HepG2 (cell line): ENCODE data around the gene TMEM132D. TPM values are rescaled to one million over a fixed set of nuclear protein-coding genes. Genes with fewer than 3 reads are reported as not detected.

ENCODE experiments used
- ATAC-seq: fragments of 200-7000 bp; cut with Tn5 transposase; 3 replicates; pipeline ENCODE4 v1.9.1; 2020; ENCODE audit warnings: mild to moderate bottlenecking, moderate library complexity
- BruUV-seq: library from RNA; stranded (reverse); fragments of 400-500 nt; replicated peaks from 2 replicates; lab custom pipeline; 2021; lab: Mats Ljungman, UMichigan
- CTCF ChIA-PET: fragments of 300-600 bp; formaldehyde crosslinking; extraction: SDS; loops from one replicate; lab custom pipeline; 2021; ENCODE audit warnings: low total read pairs, inconsistent platforms, low intra/inter-chr PET ratio; lab: Yijun Ruan, JAX
- POLR2A ChIA-PET: fragments of 350-600 bp; sonication (Branson Sonifier 250); formaldehyde crosslinking; loops from one replicate; lab custom pipeline; 2020; ENCODE audit warnings: antibody characterized with exemption, inconsistent platforms; lab: Yijun Ruan, JAX
- DNase-seq: peaks from one replicate; pipeline ENCODE4 v3.0.0-alpha.2; 2015; ENCODE audit warnings: low spot score
- FAIRE-seq: peaks from 3 replicates; lab custom pipeline; 2011; peaks lifted over from hg19 to GRCh38; lab: Jason Lieb, UNC
- H2AFZ ChIP-seq: one replicate; pipeline ENCODE4 v1.6.1; 2011; ENCODE audit warnings: low read length, inconsistent platforms
- H3K27ac ChIP-seq: fragments of 300-600 bp; 3 replicates; pipeline ENCODE4 v1.8.0; 2011; ENCODE audit warnings: mixed run types, mild to moderate bottlenecking, mixed read lengths, low read length, inconsistent platforms; ENCODE audit not compliant: insufficient read depth; ENCODE audit errors: extremely low read length
- H3K27me3 ChIP-seq, 2 experiments: fragments of 200-600 bp in 1 of 2; 2 replicates in 1 of 2; 3 replicates in 1 of 2; pipeline versions ENCODE4 v1.6.0 to v1.8.0; 2011; ENCODE audit warnings: low read length in 2 of 2, mild to moderate bottlenecking in 2 of 2, moderate library complexity in 2 of 2, inconsistent platforms in 1 of 2; ENCODE audit not compliant: insufficient read depth in 2 of 2, control insufficient read depth in 1 of 2
- H3K36me3 ChIP-seq, 2 experiments: fragments of 200-600 bp in 1 of 2; replicated peaks in 1 of 2; 2 replicates in 1 of 2; 3 replicates in 1 of 2; pipeline versions ENCODE4 v1.5.1 to v1.8.0; 2011; ENCODE audit warnings: low read length in 2 of 2, inconsistent platforms in 1 of 2; ENCODE audit not compliant: insufficient read depth in 2 of 2, control insufficient read depth in 1 of 2
- H3K4me1 ChIP-seq: 2 replicates; pipeline ENCODE4 v1.5.1; 2012; ENCODE audit warnings: low read length, inconsistent platforms; ENCODE audit not compliant: insufficient read depth
- H3K4me2 ChIP-seq: 2 replicates; pipeline ENCODE4 v1.6.0; 2011; ENCODE audit warnings: low read depth, low read length, inconsistent platforms
- H3K4me3 ChIP-seq, 3 experiments: fragments of 200-600 bp in 1 of 3; sonication (generic), shearing (Covaris generic) in 1 of 3; replicated peaks in 1 of 3; 2 replicates each; pipeline ENCODE4 v1.5.1; 2011 to 2016; ENCODE audit warnings: low read length in 3 of 3, inconsistent platforms in 2 of 3, low read depth in 2 of 3, mild to moderate bottlenecking in 2 of 3, control low read depth in 1 of 3, mixed read lengths in 1 of 3; ENCODE audit not compliant: insufficient read depth in 1 of 3
- H3K79me2 ChIP-seq: one replicate; pipeline ENCODE4 v1.6.1; 2011; ENCODE audit warnings: low read length, inconsistent platforms; ENCODE audit not compliant: insufficient read depth
- H3K9ac ChIP-seq: 2 replicates; pipeline ENCODE4 v1.6.0; 2011; ENCODE audit warnings: mild to moderate bottlenecking, low read depth, low read length, inconsistent platforms; ENCODE audit not compliant: insufficient read depth
- H3K9me3 ChIP-seq: 2 replicates; pipeline ENCODE4 v1.5.1; 2012; ENCODE audit warnings: mild to moderate bottlenecking, low read length
- H4K20me1 ChIP-seq: 2 replicates; pipeline ENCODE4 v1.6.0; 2011; ENCODE audit warnings: inconsistent platforms, mild to moderate bottlenecking, low read length, moderate library complexity; ENCODE audit not compliant: insufficient read depth
- BHLHE40 ChIP-seq: IDR thresholded peaks from 2 replicates; pipeline ENCODE4 v1.6.1; 2011; ENCODE audit warnings: low read length, improper control_type of control experiment
- EED ChIP-seq: sonication (generic); formaldehyde crosslinking; IDR thresholded peaks from 2 replicates; pipeline ENCODE4 v1.5.0; 2020; ENCODE audit warnings: mild to moderate bottlenecking, missing genetic modification reagents
- IKZF1 ChIP-seq: fragments of 450-650 bp; IDR thresholded peaks from 2 replicates; pipeline ENCODE4 v1.7.1; 2016
- PRDM15 ChIP-seq: sonication (generic); formaldehyde crosslinking; IDR thresholded peaks from 2 replicates; pipeline ENCODE4 v1.4.0; 2020; ENCODE audit warnings: missing genetic modification reagents
- RARA ChIP-seq: IDR thresholded peaks from 2 replicates; pipeline ENCODE4 v1.6.1; 2016; ENCODE audit warnings: missing genetic modification reagents, missing compliant biosample characterization
- REL ChIP-seq: sonication (generic); formaldehyde crosslinking; conservative IDR thresholded peaks from 2 replicates; pipeline ENCODE4 v1.8.0; 2022; ENCODE audit warnings: mild to moderate bottlenecking, missing genetic modification reagents, moderate library complexity
- SCMH1 ChIP-seq: sonication (generic); formaldehyde crosslinking; IDR thresholded peaks from 2 replicates; pipeline ENCODE4 v1.9.0; 2021; ENCODE audit warnings: missing genetic modification reagents, mild to moderate bottlenecking, borderline replicate concordance
- XRCC5 ChIP-seq: fragments of 200-400 bp; formaldehyde crosslinking; optimal IDR thresholded peaks from 2 replicates; pipeline ENCODE3; 2017; ENCODE audit warnings: mild to moderate bottlenecking, low read length
- ZNF124 ChIP-seq: sonication (generic); formaldehyde crosslinking; IDR thresholded peaks from 2 replicates; pipeline ENCODE4 v1.4.0; 2020; ENCODE audit warnings: missing genetic modification reagents
- ZNF136 ChIP-seq: sonication (generic); formaldehyde crosslinking; IDR thresholded peaks from 2 replicates; pipeline ENCODE4 v1.8.1; 2022; ENCODE audit warnings: low read depth, mild to moderate bottlenecking, moderate library complexity, missing genetic modification reagents
- ZNF253 ChIP-seq: sonication (generic); formaldehyde crosslinking; IDR thresholded peaks from 2 replicates; pipeline ENCODE4 v1.8.0; 2022; ENCODE audit warnings: mild to moderate bottlenecking, missing genetic modification reagents, borderline replicate concordance
- ZNF576 ChIP-seq: sonication (generic); formaldehyde crosslinking; IDR thresholded peaks from 2 replicates; pipeline ENCODE4 v1.4.0; 2020; ENCODE audit warnings: mild to moderate bottlenecking, missing genetic modification reagents
- WGBS: methylation state at CpG from one replicate; pipeline ENCODE4 v1.1.6; 2017; ENCODE audit warnings: low lambda C conversion rate; 5-methylcytosine and 5-hydroxymethylcytosine counted together
- in situ Hi-C: cut with HindIII; loops from 2 replicates; pipeline ENCODE4 v1.10.0; 2017; ENCODE audit warnings: low pct_unique_long_range_greater_than_20kb; ENCODE audit not compliant: extremely low pct_ligation_motif_present
- intact Hi-C: fragments of 100-400 bp; cut with micrococcal nuclease; formaldehyde crosslinking; loops from one replicate; pipeline ENCODE4 v1.10.0; 2022; ENCODE audit not compliant: unreplicated experiment
- polyA plus RNA-seq, 8 experiments: library from polyadenylated mRNA; depleted of rRNA in 3 of 8; stranded (reverse) in 7 of 8; unstranded in 1 of 8; fragments of >200 nt; fragmentation: Illumina TruSeq in 4 of 8; extraction: Trizol in 4 of 8; gene quantifications; 2 replicates each; pipeline versions ENCODE4 v1.2.1 to v1.2.3, GENCODE V29; 2011 to 2016; ENCODE audit warnings: low read depth in 4 of 8, missing spikeins in 1 of 8, mixed read lengths in 1 of 8; ENCODE audit not compliant: insufficient read depth in 1 of 8
- total RNA-seq, 5 experiments: library from RNA; depleted of rRNA; stranded (reverse); fragments of >200 nt; fragmentation: Illumina TruSeq; extraction: Trizol; gene quantifications; 2 replicates each; pipeline ENCODE4 v1.2.3, GENCODE V29; 2016; ENCODE audit warnings: low read depth in 1 of 5
- TF ChIP-seq, protein P1 (sequence below): sonication (generic); formaldehyde crosslinking; IDR thresholded peaks from 2 replicates; pipeline ENCODE4 v1.5.1; 2020; ENCODE audit warnings: missing genetic modification reagents, mild to moderate bottlenecking, borderline replicate concordance
- TF ChIP-seq, protein P2 (sequence below): sonication (generic); formaldehyde crosslinking; IDR thresholded peaks from 2 replicates; pipeline ENCODE4 v1.8.1; 2023; ENCODE audit warnings: mild to moderate bottlenecking, missing genetic modification reagents

Gene TMEM132D
- total and polyA plus RNA-seq, 2 of the 13 experiments (the other 11 are each of a cell fraction or from before 2014, with no cell fraction given) = not detected

DNA sequence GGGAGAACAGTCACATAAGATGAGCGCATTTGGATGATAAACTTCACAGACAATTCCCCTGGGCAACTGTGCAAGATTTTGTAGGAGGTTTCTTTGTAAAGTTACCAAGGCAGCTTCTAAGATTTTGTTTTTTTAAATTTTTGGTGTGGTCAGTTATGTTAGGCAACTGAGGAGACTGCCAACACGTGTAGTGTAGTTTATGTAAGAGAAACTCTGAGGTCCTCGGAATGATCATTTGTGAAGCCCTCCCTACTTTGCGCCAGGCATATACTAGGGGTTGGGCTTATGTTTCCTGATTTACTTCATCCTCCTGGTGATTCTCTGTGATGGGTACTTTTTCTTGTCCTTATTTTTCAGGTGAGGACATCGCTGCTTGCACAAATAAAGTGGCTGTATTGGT is 433.6 kb downstream of the TMEM132D start:
- intact Hi-C loops (no loop called here), in situ Hi-C loops (no loop called here)
- H3K4me2 ChIP-seq = no peak overlapping the region
- no peak overlapping the region for H3K9ac ChIP-seq
- ChIA-PET CTCF (no interaction called here), POLR2A (no interaction called here)
- H3K4me1 ChIP-seq = no peaks in the 10 kb centered on the region
- BruUV-seq = no TSS peak
- FAIRE-seq (no peak), DNase-seq (no peak), ATAC-seq (no peak)
- H2AFZ ChIP-seq = no peak overlapping the region
- H3K27me3 ChIP-seq = no peaks in the 10 kb centered on the region
- no peak overlapping the region for H3K27ac ChIP-seq
- H3K4me3 ChIP-seq = no peak overlapping the region
- WGBS = 20% methylated on average over 5 of the region's 5 CpGs
- no peaks in the 10 kb centered on the region for H3K36me3 ChIP-seq
- no peaks in the 10 kb centered on the region for H4K20me1 ChIP-seq
- H3K9me3 ChIP-seq = no peaks in the 10 kb centered on the region
- TF ChIP-seq REL (CRISPR knock-in tag) (no peak), RARA (CRISPR knock-in tag) (no peak), EED (no peak)
- TF ChIP-seq, protein P1, sequence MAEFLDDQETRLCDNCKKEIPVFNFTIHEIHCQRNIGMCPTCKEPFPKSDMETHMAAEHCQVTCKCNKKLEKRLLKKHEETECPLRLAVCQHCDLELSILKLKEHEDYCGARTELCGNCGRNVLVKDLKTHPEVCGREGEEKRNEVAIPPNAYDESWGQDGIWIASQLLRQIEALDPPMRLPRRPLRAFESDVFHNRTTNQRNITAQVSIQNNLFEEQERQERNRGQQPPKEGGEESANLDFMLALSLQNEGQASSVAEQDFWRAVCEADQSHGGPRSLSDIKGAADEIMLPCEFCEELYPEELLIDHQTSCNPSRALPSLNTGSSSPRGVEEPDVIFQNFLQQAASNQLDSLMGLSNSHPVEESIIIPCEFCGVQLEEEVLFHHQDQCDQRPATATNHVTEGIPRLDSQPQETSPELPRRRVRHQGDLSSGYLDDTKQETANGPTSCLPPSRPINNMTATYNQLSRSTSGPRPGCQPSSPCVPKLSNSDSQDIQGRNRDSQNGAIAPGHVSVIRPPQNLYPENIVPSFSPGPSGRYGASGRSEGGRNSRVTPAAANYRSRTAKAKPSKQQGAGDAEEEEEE (CRISPR knock-in tag) = no peak
- TF ChIP-seq, protein P2, sequence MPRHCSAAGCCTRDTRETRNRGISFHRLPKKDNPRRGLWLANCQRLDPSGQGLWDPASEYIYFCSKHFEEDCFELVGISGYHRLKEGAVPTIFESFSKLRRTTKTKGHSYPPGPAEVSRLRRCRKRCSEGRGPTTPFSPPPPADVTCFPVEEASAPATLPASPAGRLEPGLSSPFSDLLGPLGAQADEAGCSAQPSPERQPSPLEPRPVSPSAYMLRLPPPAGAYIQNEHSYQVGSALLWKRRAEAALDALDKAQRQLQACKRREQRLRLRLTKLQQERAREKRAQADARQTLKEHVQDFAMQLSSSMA = no peak
- TF ChIP-seq, all 625 proteins: peak for 0
- H3K79me2 ChIP-seq = no peaks in the 10 kb centered on the region

DNA sequence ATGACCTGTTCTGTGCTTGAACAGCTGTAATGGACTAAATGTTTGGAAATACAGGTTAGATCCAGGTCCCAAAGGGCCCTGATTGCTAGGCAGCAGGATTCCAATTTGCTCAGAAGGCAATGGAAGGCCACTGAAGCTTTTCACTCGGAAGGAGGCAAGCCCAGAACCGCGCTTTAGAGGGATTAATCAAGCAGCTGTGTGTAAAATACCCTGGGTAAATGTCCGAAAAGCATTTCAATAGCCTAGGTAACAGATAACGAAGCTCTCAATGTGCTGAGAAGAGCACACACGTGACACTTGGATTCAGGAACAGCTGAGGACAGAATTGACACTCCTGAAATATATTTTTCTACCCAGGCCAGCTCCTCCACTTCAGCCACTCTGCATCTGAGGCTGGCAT is 436.1 kb downstream of the TMEM132D start:
- ATAC-seq = no peak
- no peaks in the 10 kb centered on the region for H4K20me1 ChIP-seq
- H3K36me3 ChIP-seq = no peaks in the 10 kb centered on the region
- intact Hi-C loops = no loop called here
- no peak overlapping the region for H3K27ac ChIP-seq
- ChIA-PET POLR2A (no interaction called here), CTCF (no interaction called here)
- H3K27me3 ChIP-seq = no peaks in the 10 kb centered on the region
- 7% methylated on average over 6 of the region's 6 CpGs for WGBS
- in situ Hi-C loops = no loop called here
- no peak for DNase-seq
- FAIRE-seq = no peak
- H3K9ac ChIP-seq = no peak overlapping the region
- H3K4me1 ChIP-seq = no peaks in the 10 kb centered on the region
- H3K4me2 ChIP-seq = no peak overlapping the region
- no TSS peak for BruUV-seq
- H3K79me2 ChIP-seq = no peaks in the 10 kb centered on the region
- no peaks in the 10 kb centered on the region for H3K9me3 ChIP-seq
- H2AFZ ChIP-seq = no peak overlapping the region
- no peak overlapping the region for H3K4me3 ChIP-seq
- TF ChIP-seq XRCC5 (no peak), IKZF1 (no peak), ZNF576 (CRISPR knock-in tag) (no peak), PRDM15 (CRISPR knock-in tag) (no peak), ZNF124 (no peak), ZNF253 (CRISPR knock-in tag) (no peak), ZNF136 (CRISPR knock-in tag) (no peak), BHLHE40 (no peak), SCMH1 (CRISPR knock-in tag) (no peak)
